ENCODE results near the gene MAP3K14. TPM values are rescaled to one million over a fixed set of nuclear protein-coding genes. Genes with fewer than 3 reads are reported as not detected.
"Not testable (repeated sequence)": the region's sequence is repeated elsewhere in the genome, so short reads cannot be mapped to it uniquely, and the experiment has no call there.

Gene MAP3K14
- total RNA-seq, 1 donor from 2014 or later, result 5.2 TPM

DNA sequence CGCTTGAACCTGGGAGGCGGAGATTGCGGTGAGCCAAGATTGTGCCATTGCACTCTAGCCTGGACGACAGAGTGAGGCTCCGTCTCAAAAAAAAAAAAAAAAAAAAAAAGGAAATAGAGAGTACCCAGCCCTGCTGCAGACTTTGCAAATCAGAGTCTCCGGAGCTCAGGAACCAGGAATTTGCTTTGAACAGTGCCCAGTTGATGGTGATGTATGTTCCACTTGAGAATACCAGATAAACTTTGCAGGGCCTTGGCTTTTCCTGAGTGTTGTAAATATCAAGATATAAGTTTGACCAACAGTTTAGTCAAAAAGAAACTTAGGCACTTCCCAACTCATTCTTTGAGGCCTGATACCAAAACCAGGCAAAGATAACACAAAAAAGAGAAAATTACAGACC is 30.6 kb upstream of the MAP3K14 start:
- Mint-ChIP-seq H3K4me1 (ENCODE audit: low read depth) (peaks cover 17% of the 10 kb centered on the region), H3K27ac (ENCODE audit: unreplicated experiment) (no peak overlapping the region), H3K36me3 (ENCODE audit: low read depth) (peaks cover 4% of the 10 kb centered on the region), H3K27me3 (ENCODE audit: low read depth) (no peaks in the 10 kb centered on the region), H3K4me3 (ENCODE audit: unreplicated experiment) (no peak overlapping the region), H3K9me3 (ENCODE audit: low read depth) (peaks cover 17% of the 10 kb centered on the region)
- DNase-seq (ENCODE audit: low spot score), result no peak
- TF ChIP-seq, protein P1, sequence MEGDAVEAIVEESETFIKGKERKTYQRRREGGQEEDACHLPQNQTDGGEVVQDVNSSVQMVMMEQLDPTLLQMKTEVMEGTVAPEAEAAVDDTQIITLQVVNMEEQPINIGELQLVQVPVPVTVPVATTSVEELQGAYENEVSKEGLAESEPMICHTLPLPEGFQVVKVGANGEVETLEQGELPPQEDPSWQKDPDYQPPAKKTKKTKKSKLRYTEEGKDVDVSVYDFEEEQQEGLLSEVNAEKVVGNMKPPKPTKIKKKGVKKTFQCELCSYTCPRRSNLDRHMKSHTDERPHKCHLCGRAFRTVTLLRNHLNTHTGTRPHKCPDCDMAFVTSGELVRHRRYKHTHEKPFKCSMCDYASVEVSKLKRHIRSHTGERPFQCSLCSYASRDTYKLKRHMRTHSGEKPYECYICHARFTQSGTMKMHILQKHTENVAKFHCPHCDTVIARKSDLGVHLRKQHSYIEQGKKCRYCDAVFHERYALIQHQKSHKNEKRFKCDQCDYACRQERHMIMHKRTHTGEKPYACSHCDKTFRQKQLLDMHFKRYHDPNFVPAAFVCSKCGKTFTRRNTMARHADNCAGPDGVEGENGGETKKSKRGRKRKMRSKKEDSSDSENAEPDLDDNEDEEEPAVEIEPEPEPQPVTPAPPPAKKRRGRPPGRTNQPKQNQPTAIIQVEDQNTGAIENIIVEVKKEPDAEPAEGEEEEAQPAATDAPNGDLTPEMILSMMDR (IDR thresholded peaks at IDR 0.05), result no peak

DNA sequence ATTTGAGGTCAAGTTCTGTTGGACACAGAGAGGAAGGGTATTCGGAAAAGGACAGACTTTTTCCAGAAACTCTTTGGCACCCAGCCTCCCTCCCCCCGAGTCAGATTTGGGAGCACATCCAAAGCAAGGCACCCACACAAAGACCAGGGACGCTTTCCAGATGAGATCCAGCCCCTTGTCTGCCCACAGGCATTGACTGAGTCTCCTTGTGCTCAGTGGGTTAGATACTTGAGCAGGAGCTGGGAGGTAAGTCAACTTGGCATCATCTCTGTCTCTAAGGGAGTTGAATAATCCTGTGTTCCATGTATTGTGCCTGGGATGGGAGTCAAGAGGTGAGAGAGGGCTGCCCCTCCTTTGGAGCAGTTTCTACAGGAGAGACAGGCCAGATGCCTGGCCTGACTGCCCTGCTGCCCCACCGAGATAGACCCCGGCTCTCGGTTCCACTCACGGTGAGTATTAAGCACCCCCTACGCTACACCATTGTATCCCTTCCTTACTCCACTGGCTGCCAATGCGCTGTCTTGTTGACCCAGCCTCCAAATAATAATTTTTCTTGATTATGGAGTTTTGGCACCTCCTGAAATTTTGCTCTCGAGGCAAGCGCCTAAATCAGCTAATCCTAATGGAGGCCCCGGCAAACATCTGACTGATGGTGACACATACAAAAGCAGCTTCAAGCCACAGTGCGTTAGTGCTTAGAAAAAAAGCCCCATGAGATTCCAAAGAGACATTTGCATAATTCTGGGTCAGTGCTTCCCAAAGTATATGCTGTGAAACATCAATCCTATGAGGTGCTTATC is 29.6 kb upstream of the MAP3K14 start:
- H3K27ac Mint-ChIP-seq (ENCODE audit: unreplicated experiment), result no peak overlapping the region
- no peaks in the 10 kb centered on the region for H3K27me3 Mint-ChIP-seq (ENCODE audit: low read depth)
- peaks cover 2% of the 10 kb centered on the region for H3K36me3 Mint-ChIP-seq (ENCODE audit: low read depth)
- TF ChIP-seq, protein P1 (IDR thresholded peaks at IDR 0.05), result no peak
- H3K9me3 Mint-ChIP-seq (ENCODE audit: low read depth), result peaks cover 9% of the 10 kb centered on the region
- DNase-seq (ENCODE audit: low spot score), result no peak
- peaks cover 25% of the 10 kb centered on the region for H3K4me1 Mint-ChIP-seq (ENCODE audit: low read depth)
- H3K4me3 Mint-ChIP-seq (ENCODE audit: unreplicated experiment), result no peak overlapping the region

DNA sequence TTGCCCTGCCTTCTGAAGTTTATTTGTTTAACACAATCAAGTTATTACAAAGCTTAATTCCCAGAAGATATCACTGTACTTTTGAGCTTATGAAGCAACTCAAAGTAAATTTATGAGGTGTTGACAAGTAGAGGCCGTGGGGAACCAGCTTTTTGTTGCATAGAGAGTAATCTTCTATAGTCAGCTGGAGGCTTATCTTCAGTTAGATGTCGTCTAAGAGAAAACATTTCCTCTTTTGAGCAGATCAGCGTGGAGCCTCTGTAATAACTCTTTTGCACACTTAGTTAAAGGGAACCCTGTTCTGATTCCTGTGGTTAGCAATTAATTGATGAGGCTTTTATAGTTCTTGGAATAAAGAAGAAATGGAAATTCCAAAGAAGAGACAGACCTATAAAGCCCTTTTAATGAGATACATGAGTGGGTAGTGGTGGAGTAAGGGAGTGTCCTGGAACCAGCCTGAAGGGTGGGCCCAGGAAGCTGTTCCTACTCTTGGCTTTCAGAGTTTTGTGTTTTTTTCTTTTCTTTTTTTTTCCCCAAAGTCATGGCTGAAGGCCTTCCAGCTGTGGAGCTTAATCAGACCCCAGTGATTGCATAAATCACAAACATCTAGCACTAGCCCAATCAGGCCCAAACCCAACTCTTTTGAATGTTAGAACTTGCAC is 28.9 kb upstream of the MAP3K14 start:
- no peak for DNase-seq (ENCODE audit: low spot score)
- peaks cover 3% of the 10 kb centered on the region for H3K9me3 Mint-ChIP-seq (ENCODE audit: low read depth)
- H3K4me1 Mint-ChIP-seq (ENCODE audit: low read depth), result peaks cover 28% of the 10 kb centered on the region
- no peaks in the 10 kb centered on the region for H3K27me3 Mint-ChIP-seq (ENCODE audit: low read depth)
- TF ChIP-seq, protein P1 (IDR thresholded peaks at IDR 0.05), result no peak
- no peaks in the 10 kb centered on the region for H3K36me3 Mint-ChIP-seq (ENCODE audit: low read depth)
- peak overlapping the region; percentile 20 for H3K27ac Mint-ChIP-seq (ENCODE audit: unreplicated experiment)
- no peak overlapping the region for H3K4me3 Mint-ChIP-seq (ENCODE audit: unreplicated experiment)

DNA sequence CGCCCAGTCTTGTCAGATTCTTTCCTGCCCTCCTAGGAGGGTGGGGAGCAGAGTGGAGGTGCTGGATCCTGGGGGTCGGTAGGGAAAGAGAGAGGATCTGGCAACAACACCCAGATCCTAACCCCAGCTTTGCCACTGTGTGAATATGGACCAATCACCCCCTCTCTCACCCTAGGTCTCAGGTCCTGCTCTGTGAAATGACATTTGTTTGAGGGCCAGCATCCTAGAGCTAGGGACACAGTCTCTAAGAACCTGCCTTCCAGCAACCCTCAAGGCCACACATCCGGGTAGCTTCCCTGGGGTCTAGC is 28.4 kb upstream of the MAP3K14 start:
- Mint-ChIP-seq H3K27ac (ENCODE audit: unreplicated experiment) (peak overlapping the region; percentile 20), H3K27me3 (ENCODE audit: low read depth) (no peaks in the 10 kb centered on the region), H3K4me1 (ENCODE audit: low read depth) (peaks cover 28% of the 10 kb centered on the region), H3K36me3 (ENCODE audit: low read depth) (no peaks in the 10 kb centered on the region), H3K4me3 (ENCODE audit: unreplicated experiment) (no peak overlapping the region), H3K9me3 (ENCODE audit: low read depth) (peaks cover 3% of the 10 kb centered on the region)
- TF ChIP-seq, protein P1 (IDR thresholded peaks at IDR 0.05), result no peak
- DNase-seq (ENCODE audit: low spot score), result no peak

DNA sequence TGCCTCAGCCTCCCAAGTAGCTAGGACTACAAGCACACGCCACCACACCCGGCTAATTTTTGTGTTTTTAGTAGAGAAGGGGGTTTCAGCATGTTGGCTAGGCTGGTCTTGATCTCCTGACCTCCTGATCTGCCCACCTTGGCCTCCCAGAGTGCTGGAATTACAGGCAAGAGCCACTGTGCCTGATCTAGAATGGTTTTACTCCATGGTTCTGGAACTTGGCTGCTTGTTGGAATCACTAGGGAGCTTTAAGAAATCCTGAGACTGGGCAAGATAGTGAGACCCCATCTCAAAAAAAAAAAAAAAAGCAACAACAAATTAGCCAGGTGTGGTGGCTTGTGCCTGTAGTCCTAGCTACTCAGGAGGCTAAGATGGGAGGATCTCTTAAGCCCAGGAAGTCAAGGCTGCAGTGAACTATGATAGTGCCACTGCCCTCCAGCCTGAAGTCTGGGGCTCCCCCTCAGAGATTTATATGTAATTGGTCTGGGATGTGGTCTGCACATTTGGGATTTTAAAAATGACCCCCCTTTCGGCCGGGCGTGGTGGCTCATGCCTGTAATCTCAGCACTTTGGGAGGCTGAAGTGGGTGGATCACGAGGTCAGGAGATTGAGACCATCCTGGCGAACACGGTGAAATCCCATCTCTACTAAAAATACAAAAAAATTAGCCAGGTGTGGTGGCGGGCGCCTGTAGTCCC is 27.3 kb upstream of the MAP3K14 start:
- H3K36me3 Mint-ChIP-seq (ENCODE audit: low read depth); H3K27me3 Mint-ChIP-seq (ENCODE audit: low read depth); H3K4me3 Mint-ChIP-seq (ENCODE audit: unreplicated experiment); H3K9me3 Mint-ChIP-seq (ENCODE audit: low read depth); H3K27ac Mint-ChIP-seq (ENCODE audit: unreplicated experiment); DNase-seq (ENCODE audit: low spot score): not testable (repeated sequence)
- H3K4me1 Mint-ChIP-seq (ENCODE audit: low read depth), result peaks cover 30% of the 10 kb centered on the region
